PC-3 (cell line): ENCODE measurements around the gene RAI14. TPM values are rescaled to one million over a fixed set of nuclear protein-coding genes. Genes with fewer than 3 reads are reported as not detected.
A peak's percentile ranks its signal among the peaks of the same experiment; 100 is the strongest.

Source experiments
- ATAC-seq: fragments of 200-7000 bp; cut with Tn5 transposase; 2 replicates; pipeline ENCODE4 v1.9.1; 2020; ENCODE audit warnings: mild to moderate bottlenecking, moderate library complexity
- BruUV-seq: library from RNA; stranded (reverse); fragments of 400-500 nt; replicated peaks from 2 replicates; lab custom pipeline; 2021; lab: Mats Ljungman, UMichigan
- CTCF ChIA-PET: fragments of 300-600 bp; sonication (Branson Sonifier 250); formaldehyde crosslinking; loops from one replicate; lab custom pipeline; 2022; ENCODE audit warnings: antibody characterized with exemption; lab: Charles Lee
- POLR2A ChIA-PET: fragments of 300-600 bp; sonication (Branson Sonifier 250); formaldehyde crosslinking; loops from one replicate; lab custom pipeline; 2022; ENCODE audit warnings: antibody characterized with exemption; ENCODE audit not compliant: unreplicated experiment; lab: Charles Lee
- DNase-seq: peaks from one replicate; pipeline ENCODE4 v3.0.0-alpha.2; 2015
- H2AFZ ChIP-seq: fragments of 300-600 bp; sonication (generic); 2 replicates; pipeline ENCODE4 v1.6.0; 2016; ENCODE audit warnings: antibody characterized with exemption, low read length
- H3F3A ChIP-seq: fragments of 300-600 bp; sonication (generic); one replicate; pipeline ENCODE4 v1.6.0; 2017; ENCODE audit warnings: antibody characterized with exemption, low read length, control low read depth, mild to moderate bottlenecking; ENCODE audit not compliant: unreplicated experiment
- H3K27ac ChIP-seq: fragments of 300-600 bp; sonication (generic); 2 replicates; pipeline ENCODE4 v1.5.1; 2016; ENCODE audit warnings: mild to moderate bottlenecking, low read length
- H3K27me3 ChIP-seq: fragments of 300-600 bp; sonication (generic); 2 replicates; pipeline ENCODE4 v1.6.1; 2016; ENCODE audit warnings: low read length, mixed read lengths
- H3K36me3 ChIP-seq: fragments of 300-600 bp; sonication (generic); 2 replicates; pipeline ENCODE4 v1.6.1; 2016; ENCODE audit warnings: low read depth, mixed run types, low read length, mixed read lengths
- H3K4me1 ChIP-seq: fragments of 300-600 bp; sonication (generic); 2 replicates; pipeline ENCODE4 v1.5.1; 2016; ENCODE audit warnings: low read length; ENCODE audit not compliant: insufficient read depth
- H3K4me2 ChIP-seq: fragments of 300-600 bp; sonication (generic); 2 replicates; pipeline ENCODE4 v1.6.0; 2016; ENCODE audit warnings: low read length
- H3K4me3 ChIP-seq: fragments of 300-600 bp; sonication (generic); 2 replicates; pipeline ENCODE4 v1.5.1; 2016; ENCODE audit warnings: mild to moderate bottlenecking, low read length, mixed read lengths
- H3K79me2 ChIP-seq: fragments of 300-600 bp; sonication (generic); 2 replicates; pipeline ENCODE4 v1.6.1; 2017; ENCODE audit warnings: low read length, mixed read lengths
- H3K9ac ChIP-seq: fragments of 300-600 bp; sonication (generic); 2 replicates; pipeline ENCODE4 v1.6.0; 2016; ENCODE audit warnings: mild to moderate bottlenecking, low read length
- H3K9me2 ChIP-seq: fragments of 300-600 bp; sonication (generic); replicated peaks from 2 replicates; pipeline ENCODE4 v1.6.1; 2016; ENCODE audit warnings: mixed run types, low read length, mixed read lengths
- H3K9me3 ChIP-seq: fragments of 300-600 bp; sonication (generic); 2 replicates; pipeline ENCODE4 v1.6.1; 2016; ENCODE audit warnings: low read length, mixed read lengths
- H4K20me1 ChIP-seq: fragments of 300-600 bp; sonication (generic); 2 replicates; pipeline ENCODE4 v1.6.1; 2016; ENCODE audit warnings: low read length, mixed read lengths
- EZH2 ChIP-seq: fragments of 300-600 bp; sonication (generic); IDR thresholded peaks from one replicate; pipeline ENCODE4 v1.6.1; 2017; ENCODE audit warnings: antibody characterized with exemption, mild to moderate bottlenecking, low read length; ENCODE audit not compliant: unreplicated experiment
- EZH2phosphoT487 ChIP-seq: fragments of 300-600 bp; sonication (generic); IDR thresholded peaks from 2 replicates; pipeline ENCODE4 v1.6.1; 2018; ENCODE audit warnings: mild to moderate bottlenecking, antibody characterized with exemption, low read length, borderline replicate concordance
- intact Hi-C: fragments of 100-400 bp; cut with micrococcal nuclease; formaldehyde crosslinking; loops from 2 replicates; pipeline ENCODE4 v1.9.0; 2023
- total RNA-seq: library from RNA; depleted of rRNA; stranded (reverse); fragments of >200 nt; gene quantifications from 2 replicates; pipeline ENCODE4 v1.2.3, GENCODE V29; 2014
- TF ChIP-seq, protein P1 (sequence below): fragments of 300-600 bp; sonication (generic); conservative IDR thresholded peaks from 2 replicates; pipeline ENCODE4 v1.5.1; 2017; ENCODE audit warnings: antibody characterized with exemption, low read depth, mild to moderate bottlenecking, low read length

RAI14 gene
- total RNA-seq, 1 experiment from 2014 or later = 73.5 TPM

DNA sequence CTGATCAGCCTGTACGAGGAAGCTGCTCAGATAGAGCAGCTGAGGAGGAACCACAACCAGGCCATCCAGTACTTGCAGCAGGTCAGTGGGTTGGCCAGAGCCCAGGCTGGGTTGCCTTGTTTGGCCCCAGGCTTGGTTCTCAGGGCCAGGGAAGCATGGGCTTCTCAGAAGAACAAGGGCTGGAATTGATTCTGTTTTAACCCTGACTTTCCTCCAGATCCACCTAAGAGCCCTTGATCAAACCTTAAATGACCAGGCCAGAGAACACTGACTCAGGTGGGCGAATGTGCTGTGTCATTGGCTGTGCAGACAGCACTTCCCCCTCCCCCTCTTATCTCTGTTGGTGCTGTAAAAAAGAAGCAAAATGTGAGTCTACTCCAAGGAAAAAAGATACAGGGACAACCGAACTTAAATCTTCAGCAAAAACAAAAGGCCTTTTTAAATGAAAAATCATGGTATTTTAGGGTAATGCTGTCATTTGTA is 210.9 kb downstream of the RAI14 start:
- peak overlapping the region; percentile 17; the same call in 1 of the 2 replicates for H2AFZ ChIP-seq

GRCh38 chr5:34867660-34868059 is 211.5 kb downstream of the RAI14 start:
- Histone ChIP-seq H3K9ac (no peak overlapping the region), H3K4me1 (no peaks in the 10 kb centered on the region), H3F3A (no peaks in the 10 kb centered on the region), H3K9me2 (no peaks in the 10 kb centered on the region), H3K9me3 (no peaks in the 10 kb centered on the region), H2AFZ (no peak overlapping the region), H4K20me1 (no peaks in the 10 kb centered on the region), H3K4me2 (no peak overlapping the region), H3K79me2 (no peaks in the 10 kb centered on the region), H3K4me3 (no peak overlapping the region), H3K27me3 (no peaks in the 10 kb centered on the region), H3K36me3 (no peaks in the 10 kb centered on the region), H3K27ac (no peak overlapping the region)
- TF ChIP-seq EZH2 = no peak
- TF ChIP-seq EZH2phosphoT487 = no peak
- TF ChIP-seq, protein P1, sequence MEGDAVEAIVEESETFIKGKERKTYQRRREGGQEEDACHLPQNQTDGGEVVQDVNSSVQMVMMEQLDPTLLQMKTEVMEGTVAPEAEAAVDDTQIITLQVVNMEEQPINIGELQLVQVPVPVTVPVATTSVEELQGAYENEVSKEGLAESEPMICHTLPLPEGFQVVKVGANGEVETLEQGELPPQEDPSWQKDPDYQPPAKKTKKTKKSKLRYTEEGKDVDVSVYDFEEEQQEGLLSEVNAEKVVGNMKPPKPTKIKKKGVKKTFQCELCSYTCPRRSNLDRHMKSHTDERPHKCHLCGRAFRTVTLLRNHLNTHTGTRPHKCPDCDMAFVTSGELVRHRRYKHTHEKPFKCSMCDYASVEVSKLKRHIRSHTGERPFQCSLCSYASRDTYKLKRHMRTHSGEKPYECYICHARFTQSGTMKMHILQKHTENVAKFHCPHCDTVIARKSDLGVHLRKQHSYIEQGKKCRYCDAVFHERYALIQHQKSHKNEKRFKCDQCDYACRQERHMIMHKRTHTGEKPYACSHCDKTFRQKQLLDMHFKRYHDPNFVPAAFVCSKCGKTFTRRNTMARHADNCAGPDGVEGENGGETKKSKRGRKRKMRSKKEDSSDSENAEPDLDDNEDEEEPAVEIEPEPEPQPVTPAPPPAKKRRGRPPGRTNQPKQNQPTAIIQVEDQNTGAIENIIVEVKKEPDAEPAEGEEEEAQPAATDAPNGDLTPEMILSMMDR = no peak
- no TSS peak for BruUV-seq
- intact Hi-C loops = no loop called here
- ATAC-seq = no peak
- no peak for DNase-seq
- ChIA-PET POLR2A (no interaction called here), CTCF (no interaction called here)

More for the DNA sequence above, 210.9 kb downstream of the RAI14 start:
- intact Hi-C loops = no loop called here
- TF ChIP-seq, protein P1 = no peak
- TF ChIP-seq EZH2 = no peak
- TF ChIP-seq EZH2phosphoT487 = no peak
- Histone ChIP-seq H3K27me3 (no peaks in the 10 kb centered on the region), H3K79me2 (no peaks in the 10 kb centered on the region), H3K4me2 (no peak overlapping the region), H3K9me3 (no peaks in the 10 kb centered on the region), H3K27ac (no peak overlapping the region), H3K9me2 (no peaks in the 10 kb centered on the region), H3K9ac (no peak overlapping the region), H3K4me1 (no peaks in the 10 kb centered on the region), H4K20me1 (no peaks in the 10 kb centered on the region), H3K36me3 (no peaks in the 10 kb centered on the region), H3F3A (no peaks in the 10 kb centered on the region), H3K4me3 (no peak overlapping the region)
- no TSS peak for BruUV-seq
- DNase-seq (no peak), ATAC-seq (no peak)
- POLR2A ChIA-PET = no interaction called here
- CTCF ChIA-PET = no interaction called here

DNA sequence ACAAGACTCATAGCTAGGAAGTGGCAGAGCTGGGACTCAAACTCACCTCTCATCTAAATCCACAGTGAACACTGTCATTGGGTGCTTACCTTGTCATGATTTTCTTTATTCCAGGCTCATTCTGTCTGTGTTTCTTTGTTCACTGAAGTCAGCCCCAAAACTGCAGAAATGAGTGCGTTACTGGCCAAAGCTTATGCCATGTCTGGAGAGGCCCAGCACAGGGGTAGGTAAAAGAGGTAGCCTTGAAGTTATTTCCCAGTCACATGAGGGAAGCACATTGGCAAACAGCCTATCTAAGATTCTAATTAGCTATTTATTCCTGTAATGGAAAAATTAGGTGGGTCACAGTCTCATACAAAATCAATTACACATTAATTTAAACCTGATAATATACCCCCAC is 212.7 kb downstream of the RAI14 start:
- Histone ChIP-seq H3K27me3 (no peaks in the 10 kb centered on the region), H3K9me3 (no peaks in the 10 kb centered on the region), H3K4me3 (no peak overlapping the region), H3K79me2 (no peaks in the 10 kb centered on the region), H3K4me1 (no peaks in the 10 kb centered on the region), H3K9ac (no peak overlapping the region), H3K4me2 (no peak overlapping the region), H4K20me1 (no peaks in the 10 kb centered on the region), H3K9me2 (no peaks in the 10 kb centered on the region), H3K27ac (no peak overlapping the region), H3K36me3 (no peaks in the 10 kb centered on the region), H2AFZ (no peak overlapping the region), H3F3A (no peaks in the 10 kb centered on the region)
- DNase-seq = no peak
- POLR2A ChIA-PET = no interaction called here
- no peak for ATAC-seq
- CTCF ChIA-PET = no interaction called here
- intact Hi-C loops = no loop called here
- no peak for TF ChIP-seq EZH2phosphoT487
- TF ChIP-seq, protein P1 = no peak
- no peak for TF ChIP-seq EZH2
- no TSS peak for BruUV-seq
